GM23248 (cell line): Measurements from ENCODE around the gene TREX2.

ENCODE experiments used
- EZH2 ChIP-seq: fragments of 200-600 bp; sonication (generic); IDR thresholded peaks from 2 replicates; pipeline ENCODE4 v1.6.1; 2018; ENCODE audit warnings: antibody characterized with exemption, mild to moderate bottlenecking; ENCODE audit not compliant: insufficient read depth, poor library complexity, severe bottlenecking
- EZH2phosphoT487 ChIP-seq: fragments of 200-600 bp; sonication (generic); IDR thresholded peaks from 2 replicates; pipeline ENCODE4 v1.6.1; 2018; ENCODE audit warnings: antibody characterized with exemption, moderate library complexity, mild to moderate bottlenecking, low read depth; ENCODE audit not compliant: insufficient read depth

- TF ChIP-seq EZH2phosphoT487 (no peak), EZH2 (no peak)
Measured at GRCh38 chrX:153464116-153464515, 18.3 kb upstream of the TREX2 start.
